Muscle layer of duodenum (tissue), 2 donors: ENCODE results near the gene MYD88.

ENCODE experiments used
- H3K27ac ChIP-seq: one replicate; pipeline ENCODE4 v1.7.0; 2013; ENCODE audit warnings: mild to moderate bottlenecking, low read length
- H3K27me3 ChIP-seq: one replicate; pipeline ENCODE4 v1.7.0; 2013; ENCODE audit warnings: low read depth, mild to moderate bottlenecking, control low read depth, low read length
- H3K36me3 ChIP-seq, 2 donors: one replicate each; pipeline ENCODE4 v1.7.0; 2013; ENCODE audit warnings: low read length in 2 of 2, control low read depth in 1 of 2, mild to moderate bottlenecking in 1 of 2; ENCODE audit not compliant: insufficient read depth in 2 of 2, control insufficient read depth in 1 of 2
- H3K4me1 ChIP-seq, 2 donors: one replicate each; pipeline ENCODE4 v1.7.0; 2013; ENCODE audit warnings: low read length in 2 of 2, mild to moderate bottlenecking in 2 of 2, control low read depth in 1 of 2, moderate library complexity in 1 of 2; ENCODE audit not compliant: insufficient read depth in 2 of 2, control insufficient read depth in 1 of 2
- H3K4me3 ChIP-seq, 2 donors: one replicate each; pipeline ENCODE4 v1.7.0; 2013; ENCODE audit warnings: low read length in 2 of 2, low read depth in 1 of 2, mild to moderate bottlenecking in 1 of 2
- H3K9me3 ChIP-seq, 2 donors: one replicate each; pipeline ENCODE4 v1.7.0; 2013; ENCODE audit warnings: low read length in 2 of 2, control low read depth in 1 of 2, mild to moderate bottlenecking in 1 of 2; ENCODE audit not compliant: control insufficient read depth in 1 of 2
- donor health status: healthy.

MYD88 gene

DNA sequence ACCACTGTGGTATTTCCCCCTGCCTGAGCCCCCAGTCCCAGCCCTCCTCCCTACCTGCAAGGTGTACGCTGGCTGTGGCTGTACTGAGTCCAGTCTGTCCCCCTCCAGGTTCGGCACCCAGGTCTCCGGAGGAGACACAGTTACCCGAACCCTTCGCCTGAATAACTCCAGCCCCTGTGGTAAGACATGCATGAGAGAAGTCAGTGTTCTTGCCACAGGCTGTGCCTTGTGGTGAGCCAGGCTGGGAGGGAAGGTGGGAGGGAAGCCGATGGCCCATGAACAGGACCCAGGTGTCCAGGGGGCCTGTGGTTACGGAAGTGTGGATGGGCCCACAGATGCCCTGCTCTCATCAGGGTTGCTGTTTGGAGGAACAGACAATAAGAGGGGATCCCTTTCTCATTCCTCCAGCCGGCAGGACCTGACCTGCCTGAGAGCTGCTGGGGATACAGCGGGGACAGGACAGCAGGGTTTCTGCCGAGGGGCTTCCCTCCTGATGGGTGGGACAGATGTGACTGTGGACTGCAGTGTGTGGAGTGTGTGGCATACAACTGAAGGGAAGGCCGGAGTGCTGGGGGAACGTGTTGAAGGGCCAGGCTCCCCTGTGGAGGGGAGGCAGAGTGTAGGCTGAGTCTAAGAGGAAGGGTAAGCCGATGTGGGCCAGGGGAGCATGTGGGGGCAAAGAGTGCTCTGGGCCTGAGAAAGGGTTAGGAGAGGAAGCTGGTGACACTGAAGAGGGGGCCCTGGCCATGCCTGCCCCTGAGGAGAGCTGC is 23.4 kb upstream of the MYD88 start:
- no peak overlapping the region for H3K27ac ChIP-seq
- H3K36me3 ChIP-seq: peaks cover 2 to 4% of the 10 kb centered on the region in 2 donors
- H3K27me3 ChIP-seq: no peaks in the 10 kb centered on the region
- H3K4me1 ChIP-seq: no peaks in the 10 kb centered on the region
- H3K4me3 ChIP-seq: no peak overlapping the region
- no peaks in the 10 kb centered on the region for H3K9me3 ChIP-seq

DNA sequence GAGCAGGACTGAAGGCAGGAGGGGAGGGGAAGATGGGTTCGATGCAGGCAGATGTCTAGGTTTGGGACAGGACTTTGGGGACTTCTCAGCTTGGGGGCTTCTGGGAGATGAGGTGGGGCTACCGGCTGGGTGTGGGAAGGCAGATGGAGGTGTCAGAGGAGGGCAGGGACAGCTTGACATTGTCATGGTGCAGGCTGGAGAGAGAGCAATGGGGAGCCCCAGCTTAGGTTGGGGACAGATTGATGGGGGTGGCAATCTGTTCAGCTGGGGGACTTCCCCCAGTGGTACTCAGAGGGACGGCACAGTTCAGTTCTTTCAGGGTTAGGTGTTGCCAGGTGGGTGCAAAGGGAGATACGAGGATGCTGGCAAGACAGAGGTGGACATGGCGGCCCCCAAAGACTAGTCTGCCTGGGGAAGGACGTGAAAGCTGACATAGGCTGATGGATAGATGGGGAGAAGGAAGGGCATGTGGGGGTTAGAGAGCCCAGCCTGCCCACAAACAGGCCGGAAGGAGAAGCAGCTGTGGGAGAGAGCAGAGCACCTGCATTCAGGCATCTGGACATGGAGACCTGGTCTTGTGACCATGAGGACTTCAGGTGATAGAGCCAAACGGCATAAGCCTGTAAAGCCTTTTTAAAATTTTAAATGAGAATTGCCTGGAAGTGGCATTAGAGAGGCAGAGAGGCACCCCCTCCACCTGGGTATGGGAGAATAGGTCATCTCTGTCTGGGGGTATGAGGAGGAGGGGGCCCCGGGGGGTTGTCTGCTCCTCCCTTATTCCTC is 22.6 kb upstream of the MYD88 start:
- Histone ChIP-seq H3K9me3 (no peaks in the 10 kb centered on the region), H3K36me3 (peaks cover 4 to 9% of the 10 kb centered on the region in 2 donors), H3K4me3 (no peak overlapping the region), H3K27ac (no peak overlapping the region), H3K4me1 (no peaks in the 10 kb centered on the region), H3K27me3 (no peaks in the 10 kb centered on the region)

DNA sequence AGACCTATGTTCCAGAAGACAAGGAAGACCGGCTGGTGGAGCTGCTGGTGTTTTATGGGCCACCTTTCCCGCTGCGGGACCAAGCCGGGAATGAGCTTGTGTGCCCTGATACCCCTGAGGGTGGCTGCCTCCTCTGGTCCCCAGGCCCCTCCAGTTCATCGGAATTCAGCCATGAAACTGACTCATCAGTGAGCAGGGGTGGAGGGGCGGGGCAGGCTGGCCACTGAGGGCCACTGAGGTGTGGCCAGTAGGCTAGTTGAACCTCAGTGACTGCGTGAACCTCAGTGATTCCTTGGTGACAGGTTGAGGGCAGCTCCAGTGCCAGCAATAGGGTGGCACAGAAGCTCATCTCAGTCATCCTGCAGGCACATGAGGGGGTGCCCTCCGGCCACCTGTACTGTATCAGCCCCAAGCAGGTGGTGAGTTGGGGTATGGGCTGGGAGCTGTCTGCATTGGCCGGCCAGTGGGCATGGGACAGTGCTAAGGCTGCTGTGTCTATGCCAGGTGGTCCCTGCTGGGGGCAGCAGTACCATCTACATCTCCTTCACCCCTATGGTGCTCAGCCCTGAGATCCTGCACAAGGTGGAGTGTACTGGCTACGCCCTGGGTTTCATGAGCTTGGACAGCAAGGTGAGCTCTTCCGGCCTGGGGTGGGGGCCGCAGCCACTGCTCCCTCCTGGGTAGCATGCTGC is 21.8 kb upstream of the MYD88 start:
- Histone ChIP-seq H3K9me3 (no peaks in the 10 kb centered on the region), H3K27me3 (no peaks in the 10 kb centered on the region), H3K4me3 (no peak overlapping the region), H3K36me3 (peaks cover 4 to 17% of the 10 kb centered on the region in 2 donors), H3K27ac (no peak overlapping the region), H3K4me1 (no peaks in the 10 kb centered on the region)

DNA sequence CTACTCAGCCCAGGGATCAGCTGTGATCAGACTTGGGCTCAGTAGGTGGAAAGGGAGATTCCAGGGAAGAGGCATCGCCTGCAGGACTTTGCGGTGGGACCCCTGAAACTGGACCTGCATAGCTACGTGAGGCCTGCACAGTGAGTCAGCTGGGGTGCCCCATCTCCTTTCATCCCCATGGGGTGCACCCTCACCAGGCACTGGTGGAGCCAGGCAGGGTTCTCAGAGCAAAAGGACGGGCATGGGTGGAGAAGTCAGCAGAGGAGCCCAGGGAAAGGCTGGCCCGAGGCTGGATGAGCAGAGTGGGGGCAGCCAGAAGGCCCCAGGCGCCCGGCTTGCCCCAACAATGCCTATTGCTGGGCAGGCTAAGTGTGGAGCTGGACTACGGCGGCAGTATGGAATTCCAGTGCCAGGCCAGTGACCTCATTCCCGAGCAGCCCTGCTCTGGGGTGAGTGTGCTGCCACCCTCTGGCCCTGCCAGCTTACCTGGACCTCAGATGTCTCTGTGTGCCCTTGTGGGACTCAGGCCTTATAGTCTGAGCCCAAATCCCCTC is 21.2 kb upstream of the MYD88 start:
- Histone ChIP-seq H3K4me3 (no peak overlapping the region), H3K36me3 (peaks cover 4 to 24% of the 10 kb centered on the region in 2 donors), H3K4me1 (no peaks in the 10 kb centered on the region), H3K27me3 (no peaks in the 10 kb centered on the region), H3K9me3 (no peaks in the 10 kb centered on the region), H3K27ac (no peak overlapping the region)

DNA sequence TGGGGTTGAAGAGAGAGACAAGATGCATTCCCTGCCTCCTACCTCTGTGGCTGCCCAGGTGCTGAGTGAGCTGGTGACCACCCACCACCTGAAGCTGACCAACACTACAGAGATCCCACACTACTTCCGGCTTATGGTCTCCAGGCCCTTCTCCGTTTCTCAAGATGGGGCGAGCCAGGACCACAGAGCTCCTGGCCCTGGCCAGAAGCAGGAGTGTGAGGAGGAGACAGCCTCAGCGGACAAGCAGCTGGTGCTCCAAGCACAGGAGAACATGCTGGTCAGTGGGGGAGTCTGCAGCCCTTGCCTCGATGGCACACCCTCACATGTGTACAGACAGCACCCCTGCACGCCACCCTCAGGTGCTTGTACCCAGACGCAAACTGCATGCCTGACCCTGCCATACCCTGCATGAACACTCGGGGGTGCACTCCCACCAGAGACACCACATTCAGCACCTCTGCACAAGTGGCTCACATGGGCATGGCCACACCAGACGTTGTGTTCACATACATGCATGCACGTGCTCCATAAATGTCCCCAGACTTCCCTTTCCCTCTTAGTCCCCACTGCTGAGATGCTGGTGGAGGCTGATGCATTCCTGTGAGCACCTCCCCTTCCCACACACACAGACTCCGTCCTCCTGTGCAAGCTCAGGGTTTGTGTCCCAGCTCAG is 20.6 kb upstream of the MYD88 start:
- Histone ChIP-seq H3K4me3 (no peak overlapping the region), H3K27me3 (no peaks in the 10 kb centered on the region), H3K27ac (no peak overlapping the region), H3K36me3 (peaks cover 9 to 30% of the 10 kb centered on the region in 2 donors), H3K9me3 (no peaks in the 10 kb centered on the region), H3K4me1 (no peaks in the 10 kb centered on the region)

DNA sequence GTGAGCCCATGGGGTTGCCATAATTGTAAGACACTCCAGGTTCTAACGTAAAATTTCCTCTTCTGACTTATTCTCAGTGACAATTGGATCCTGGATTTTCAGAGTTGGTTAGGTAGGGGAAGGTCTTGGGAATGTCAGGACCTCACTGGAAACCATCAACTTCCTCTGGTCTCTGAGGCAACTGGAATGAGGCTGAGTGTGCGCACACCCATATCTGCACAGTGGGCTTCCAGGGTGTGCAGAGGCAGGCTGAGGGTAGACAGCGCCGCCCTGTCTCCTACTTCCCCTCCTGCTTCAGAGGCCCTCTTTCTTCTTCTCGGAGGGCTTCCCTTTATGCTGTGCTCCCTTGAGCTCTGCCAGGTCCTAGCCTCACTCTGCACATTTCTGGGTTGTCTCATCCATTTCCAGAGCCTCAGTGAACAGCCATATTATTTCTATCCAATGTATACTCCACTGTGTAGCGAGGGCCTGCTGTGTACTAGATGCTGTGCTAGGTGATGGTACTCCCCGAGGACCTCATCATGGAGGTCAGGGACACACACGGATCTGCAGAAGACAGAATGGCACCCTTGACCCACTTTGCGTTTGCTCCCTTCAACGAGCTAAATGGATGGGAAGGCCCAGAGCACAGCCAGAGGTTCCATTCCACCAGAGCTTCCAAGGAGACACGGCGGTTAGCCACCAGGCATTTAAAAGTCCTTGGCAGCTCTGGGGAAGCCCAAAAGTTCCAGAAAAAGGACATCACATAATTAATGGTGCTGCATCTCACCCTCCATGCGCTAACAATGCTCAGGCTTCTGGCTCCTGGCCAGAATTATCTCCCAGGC is 19.8 kb upstream of the MYD88 start:
- Histone ChIP-seq H3K27ac (no peak overlapping the region), H3K27me3 (no peaks in the 10 kb centered on the region), H3K36me3 (peaks cover 14 to 37% of the 10 kb centered on the region in 2 donors), H3K4me3 (no peak overlapping the region), H3K9me3 (no peaks in the 10 kb centered on the region), H3K4me1 (no peaks in the 10 kb centered on the region)

DNA sequence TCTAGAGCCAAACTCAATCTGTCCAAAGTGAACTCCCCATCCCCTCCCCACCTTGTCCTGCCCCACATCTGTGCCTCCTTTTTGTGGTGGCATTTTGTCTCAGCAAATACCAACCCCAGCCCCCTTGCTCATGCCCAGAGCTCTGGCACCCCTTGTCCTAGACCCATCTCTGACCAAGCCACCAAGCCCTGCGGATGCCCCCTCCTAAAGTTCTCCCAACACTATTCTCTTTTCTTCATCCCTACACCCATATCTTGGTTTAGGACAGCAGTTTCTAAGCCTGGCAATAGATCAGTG is 19.3 kb upstream of the MYD88 start:
- Histone ChIP-seq H3K4me1 (no peaks in the 10 kb centered on the region), H3K27me3 (no peaks in the 10 kb centered on the region), H3K27ac (no peak overlapping the region), H3K9me3 (no peaks in the 10 kb centered on the region), H3K4me3 (no peak overlapping the region), H3K36me3 (peaks cover 17 to 42% of the 10 kb centered on the region in 2 donors)

DNA sequence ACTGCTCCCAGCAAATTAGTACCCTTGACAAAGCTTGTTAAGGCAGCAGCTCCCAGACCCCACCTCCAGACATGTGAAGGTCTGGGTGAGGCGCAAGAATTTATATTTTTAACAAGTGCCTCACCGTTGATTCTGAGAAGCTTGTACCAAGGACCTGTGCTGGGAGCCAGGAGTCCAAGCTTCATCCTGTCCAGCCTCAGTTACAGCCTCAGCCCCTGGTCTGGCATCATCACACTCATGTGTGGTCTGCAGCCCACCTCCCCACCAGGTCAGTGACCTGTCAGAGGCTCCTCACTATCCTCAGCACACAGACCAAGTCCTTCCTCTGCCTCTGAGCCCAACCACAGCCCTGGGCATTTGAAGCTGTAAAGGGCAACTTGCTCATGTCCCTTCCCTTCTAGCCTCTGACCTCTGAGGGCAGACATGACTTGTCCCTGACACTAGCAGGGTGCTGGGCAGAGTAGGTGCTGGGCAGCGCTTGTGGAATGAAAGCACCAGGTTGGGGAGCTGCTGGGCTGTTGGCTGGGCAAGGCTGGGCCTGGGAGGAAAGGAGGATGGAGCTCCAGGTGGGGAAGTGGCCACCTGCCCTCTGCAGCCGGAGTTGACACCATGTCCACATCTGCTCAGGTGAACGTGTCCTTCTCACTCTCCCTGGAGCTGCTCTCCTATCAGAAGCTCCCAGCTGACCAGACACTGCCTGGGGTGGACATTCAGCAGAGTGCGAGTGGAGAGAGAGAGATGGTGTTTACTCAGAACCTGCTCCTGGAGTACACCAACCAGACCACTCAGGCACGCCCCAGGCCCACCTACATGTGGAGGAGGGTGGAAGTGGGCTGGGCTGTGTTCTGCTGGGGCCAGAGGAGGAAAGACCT is 18.4 kb upstream of the MYD88 start:
- H3K4me1 ChIP-seq: no peaks in the 10 kb centered on the region
- H3K36me3 ChIP-seq: peaks cover 26 to 50% of the 10 kb centered on the region in 2 donors
- no peaks in the 10 kb centered on the region for H3K9me3 ChIP-seq
- no peak overlapping the region for H3K27ac ChIP-seq
- no peak overlapping the region for H3K4me3 ChIP-seq
- no peaks in the 10 kb centered on the region for H3K27me3 ChIP-seq

DNA sequence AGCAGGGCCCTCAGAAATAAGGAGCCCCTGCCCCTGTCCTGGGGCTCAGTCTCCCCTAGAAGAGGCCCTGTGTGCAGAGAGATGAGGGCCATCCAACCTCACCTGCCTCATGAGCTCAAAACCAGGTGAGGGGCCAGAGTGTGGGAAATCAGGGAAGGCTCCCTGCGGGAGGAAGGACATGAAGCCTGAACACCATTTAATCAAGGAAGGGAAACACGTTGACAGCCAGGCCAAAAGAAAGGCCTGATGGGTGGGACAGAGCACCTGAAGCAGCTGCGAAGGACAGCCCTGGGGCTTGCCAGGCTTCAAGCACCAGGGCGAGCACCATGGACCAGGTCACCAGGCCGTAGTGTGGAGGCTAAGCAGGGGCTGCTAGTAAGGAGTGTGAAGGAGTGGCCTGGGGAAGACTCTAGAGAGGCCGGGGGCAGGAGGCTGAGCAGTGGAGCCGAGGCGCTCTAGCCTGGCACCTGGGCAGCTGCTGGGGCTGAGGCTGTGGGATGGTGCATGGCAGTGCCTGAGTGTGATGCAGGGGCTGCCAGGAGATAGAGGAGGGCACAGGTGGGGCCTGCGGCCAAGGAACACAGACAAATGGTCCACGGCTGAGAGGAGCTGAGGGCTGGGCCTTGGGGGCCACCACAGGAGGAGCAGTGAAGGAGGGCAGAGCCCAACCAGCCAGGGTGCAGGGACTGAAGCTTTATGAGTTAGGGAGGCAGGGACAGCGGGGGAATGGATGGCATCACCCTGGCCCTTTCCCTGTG is 17.6 kb upstream of the MYD88 start:
- Histone ChIP-seq H3K36me3 (peaks cover 34 to 58% of the 10 kb centered on the region in 2 donors), H3K9me3 (no peaks in the 10 kb centered on the region), H3K4me1 (no peaks in the 10 kb centered on the region)

More for the DNA sequence above, 17.6 kb upstream of the MYD88 start:
- Histone ChIP-seq H3K27me3 (no peaks in the 10 kb centered on the region), H3K4me3 (no peak overlapping the region), H3K27ac (no peak overlapping the region)
